Spinal cord (tissue), 10 donors: Measurements from ENCODE around the gene ACSBG1. TPM values are rescaled to one million over a fixed set of nuclear protein-coding genes. Genes with fewer than 3 reads are reported as not detected.

Experiments used
- DNase-seq, 6 donors: peaks; one replicate each; pipeline versions ENCODE4 v3.0.0 to v3.0.0-alpha.2; 2013 to 2015; ENCODE audit warnings: low spot score in 6 of 6, low read depth in 4 of 6
- H3K27ac ChIP-seq: one replicate; pipeline ENCODE4 v1.5.1; 2013; ENCODE audit warnings: low read depth, low read length, control low read depth
- H3K27me3 ChIP-seq: one replicate; pipeline ENCODE4 v1.6.1; 2013; ENCODE audit warnings: low read length; ENCODE audit not compliant: control insufficient read depth, insufficient read depth
- H3K36me3 ChIP-seq: one replicate; pipeline ENCODE4 v1.6.1; 2013; ENCODE audit warnings: low read length; ENCODE audit not compliant: control insufficient read depth, insufficient read depth
- H3K4me1 ChIP-seq: one replicate; pipeline ENCODE4 v1.6.1; 2013; ENCODE audit warnings: low read length; ENCODE audit not compliant: control insufficient read depth, insufficient read depth
- H3K4me3 ChIP-seq: one replicate; pipeline ENCODE4 v1.5.1; 2013; ENCODE audit warnings: low read depth, low read length, control low read depth
- H3K9me3 ChIP-seq: one replicate; pipeline ENCODE4 v1.6.1; 2013; ENCODE audit warnings: low read length; ENCODE audit not compliant: control insufficient read depth, insufficient read depth
- WGBS: methylation state at CpG from one replicate; pipeline ENCODE4 v1.1.5; 2013; ENCODE audit warnings: missing lambda C conversion rate; ENCODE audit not compliant: insufficient coverage; 5-methylcytosine and 5-hydroxymethylcytosine counted together
- polyA plus RNA-seq, 2 donors: library from polyadenylated mRNA; unstranded; fragments of 120-200 nt; gene quantifications; one replicate each; pipeline ENCODE4 v1.2.1, GENCODE V29; 2013; ENCODE audit not compliant: insufficient read length in 2 of 2
- total RNA-seq, 2 donors: library from RNA; depleted of rRNA in 1 of 2; stranded (reverse); fragments of 120-200 nt in 1 of 2; fragments of >200 nt in 1 of 2; gene quantifications; one replicate each; pipeline versions ENCODE4 v1.2.3 to v1.2.4, GENCODE V29; 2013 to 2014
- donor health status: healthy.

The ACSBG1 gene
- total and polyA plus RNA-seq, 4 donors = 11.6 to 44.2 (median 43.2) TPM

GRCh38 chr15:78212008-78212407 is 22.4 kb downstream of the ACSBG1 start:
- Histone ChIP-seq H3K27me3 (no peaks in the 10 kb centered on the region), H3K4me1 (peaks cover 81% of the 10 kb centered on the region), H3K9me3 (no peaks in the 10 kb centered on the region), H3K36me3 (peaks cover 8% of the 10 kb centered on the region), H3K27ac (no peak overlapping the region), H3K4me3 (no peak overlapping the region)
- DNase-seq = no peak
- 88% methylated on average over 6 of the region's 10 CpGs for WGBS

GRCh38 chr15:78211189-78211921 is 23.0 kb downstream of the ACSBG1 start:
- Histone ChIP-seq H3K27me3 (no peaks in the 10 kb centered on the region), H3K9me3 (no peaks in the 10 kb centered on the region), H3K4me3 (no peak overlapping the region), H3K27ac (peak overlapping the region; percentile 2), H3K36me3 (peaks cover 8% of the 10 kb centered on the region), H3K4me1 (peaks cover 81% of the 10 kb centered on the region)
- 73% methylated on average over 7 of the region's 12 CpGs for WGBS
- DNase-seq = peak in 2 of 6 donors; percentile 33 to 39

GRCh38 chr15:78210349-78210717 is 24.0 kb downstream of the ACSBG1 start:
- no peak overlapping the region for H3K27ac ChIP-seq
- 60% methylated on average over 1 of the region's 5 CpGs for WGBS
- H3K36me3 ChIP-seq = peaks cover 12% of the 10 kb centered on the region
- H3K27me3 ChIP-seq = no peaks in the 10 kb centered on the region
- no peak overlapping the region for H3K4me3 ChIP-seq
- no peaks in the 10 kb centered on the region for H3K9me3 ChIP-seq
- H3K4me1 ChIP-seq = peaks cover 87% of the 10 kb centered on the region
- no peak for DNase-seq

GRCh38 chr15:78209646-78210348 is 24.6 kb downstream of the ACSBG1 start:
- no peaks in the 10 kb centered on the region for H3K27me3 ChIP-seq
- 57% methylated on average over 8 of the region's 9 CpGs for WGBS
- H3K9me3 ChIP-seq = no peaks in the 10 kb centered on the region
- DNase-seq = no peak
- no peak overlapping the region for H3K4me3 ChIP-seq
- peaks cover 90% of the 10 kb centered on the region for H3K4me1 ChIP-seq
- H3K36me3 ChIP-seq = peaks cover 12% of the 10 kb centered on the region
- no peak overlapping the region for H3K27ac ChIP-seq

GRCh38 chr15:78208887-78209645 is 25.3 kb downstream of the ACSBG1 start:
- H3K4me3 ChIP-seq = no peak overlapping the region
- 75% methylated on average over 18 of the region's 20 CpGs for WGBS

GRCh38 chr15:78208341-78208844 is 26.0 kb downstream of the ACSBG1 start:
- WGBS = 97% methylated on average over 8 of the region's 8 CpGs
- Histone ChIP-seq H3K9me3 (no peaks in the 10 kb centered on the region), H3K4me1 (peaks cover 90% of the 10 kb centered on the region), H3K36me3 (peaks cover 13% of the 10 kb centered on the region), H3K27ac (no peak overlapping the region), H3K4me3 (no peak overlapping the region), H3K27me3 (no peaks in the 10 kb centered on the region)
- no peak for DNase-seq

More at GRCh38 chr15:78208887-78209645, 25.3 kb downstream of the ACSBG1 start:
- Histone ChIP-seq H3K9me3 (no peaks in the 10 kb centered on the region), H3K4me1 (peaks cover 90% of the 10 kb centered on the region), H3K27ac (no peak overlapping the region), H3K36me3 (peaks cover 14% of the 10 kb centered on the region), H3K27me3 (no peaks in the 10 kb centered on the region)
- DNase-seq = no peak

- H3K4me1 ChIP-seq = peaks cover 89% of the 10 kb centered on the region
- peaks cover 9% of the 10 kb centered on the region for H3K36me3 ChIP-seq
Measured at GRCh38 chr15:78207641-78208340, 26.6 kb downstream of the ACSBG1 start.

GRCh38 chr15:78207110-78207458 is 27.3 kb downstream of the ACSBG1 start:
- no peak for DNase-seq
- H3K27me3 ChIP-seq = no peaks in the 10 kb centered on the region
- no peak overlapping the region for H3K4me3 ChIP-seq
- H3K9me3 ChIP-seq = no peaks in the 10 kb centered on the region
- no peak overlapping the region for H3K27ac ChIP-seq
- peaks cover 9% of the 10 kb centered on the region for H3K36me3 ChIP-seq
- WGBS = 76% methylated on average over 2 of the region's 5 CpGs
- H3K4me1 ChIP-seq = peaks cover 82% of the 10 kb centered on the region

More at GRCh38 chr15:78207641-78208340, 26.6 kb downstream of the ACSBG1 start:
- H3K27me3 ChIP-seq = no peaks in the 10 kb centered on the region
- no peak overlapping the region for H3K4me3 ChIP-seq
- no peaks in the 10 kb centered on the region for H3K9me3 ChIP-seq
- DNase-seq = no peak
- H3K27ac ChIP-seq = no peak overlapping the region
- WGBS = 89% methylated on average over 3 of the region's 8 CpGs
